Thyroid gland (tissue), 4 donors: ENCODE measurements around the gene TEX38. TPM values are rescaled to one million over a fixed set of nuclear protein-coding genes. Genes with fewer than 3 reads are reported as not detected.
"Not testable (repeated sequence)": the region's sequence is repeated elsewhere in the genome, so short reads cannot be mapped to it uniquely, and the experiment has no call there.

Experiments
- DNase-seq, 2 donors: peaks; one replicate each; pipeline ENCODE4 v3.0.0-alpha.2; 2019
- H3K27ac ChIP-seq, 3 donors: fragments of 200-600 bp; sonication (generic); 1 replicate in 2 of 3; 2 replicates in 1 of 3; pipeline ENCODE4 v1.5.1; 2016 to 2019; ENCODE audit warnings: mild to moderate bottlenecking in 1 of 3, moderate library complexity in 1 of 3
- H3K27me3 ChIP-seq: fragments of 200-600 bp; sonication (generic); one replicate; pipeline ENCODE4 v1.5.1; 2019
- H3K36me3 ChIP-seq, 2 donors: fragments of 200-600 bp; sonication (generic); one replicate each; pipeline ENCODE4 v1.5.1; 2016 to 2019
- H3K4me1 ChIP-seq, 2 donors: fragments of 200-600 bp; sonication (generic); one replicate each; pipeline ENCODE4 v1.5.1; 2017 to 2019
- H3K4me3 ChIP-seq, 3 donors: fragments of 200-600 bp; sonication (generic); replicated peaks in 1 of 3; 1 replicate in 2 of 3; 2 replicates in 1 of 3; pipeline ENCODE4 v1.5.1; 2016; ENCODE audit warnings: mild to moderate bottlenecking in 1 of 3
- H3K9me3 ChIP-seq: fragments of 200-600 bp; sonication (generic); one replicate; pipeline ENCODE4 v1.5.1; 2017
- CTCF ChIP-seq, 6 experiments: fragments of 200-600 bp in 3 of 6; fragments of 450-650 bp in 3 of 6; sonication (generic) in 3 of 6; IDR thresholded peaks; one replicate each; pipeline ENCODE4 v1.5.1; 2016 to 2019; ENCODE audit warnings: antibody characterized with exemption in 6 of 6, mild to moderate bottlenecking in 2 of 6, inconsistent platforms in 1 of 6, moderate library complexity in 1 of 6
- POLR2A ChIP-seq, 2 donors: fragments of 450-650 bp; IDR thresholded peaks; one replicate each; pipeline ENCODE4 v1.6.1; 2017; ENCODE audit warnings: antibody characterized with exemption in 2 of 2, mild to moderate bottlenecking in 2 of 2, moderate library complexity in 1 of 2
- WGBS, 2 donors: methylation state at CpG; one replicate each; pipeline ENCODE4 v1.1.5; 2017; 5-methylcytosine and 5-hydroxymethylcytosine counted together
- intact Hi-C: fragments of 100-400 bp; cut with DNase I; formaldehyde crosslinking; loops from one replicate; pipeline ENCODE4 v1.15.1; 2023
- total RNA-seq, 4 donors: library from RNA; depleted of rRNA; stranded (reverse); fragments of >200 nt; gene quantifications; one replicate each; pipeline ENCODE4 v1.2.3, GENCODE V29; 2016

TEX38 gene
- total RNA-seq, 4 donors from 2014 or later: 2.1 TPM; not detected in 3

GRCh38 chr1:46654012-46654411, 17.6 kb upstream of the TEX38 start:
- H3K27me3 ChIP-seq: no peaks in the 10 kb centered on the region
- 90 to 94% methylated on average over 1 of the region's 1 CpG for WGBS, 2 donors
- H3K4me3 ChIP-seq: no peak overlapping the region
- DNase-seq: no peak
- no peaks in the 10 kb centered on the region for H3K9me3 ChIP-seq
- TF ChIP-seq POLR2A (IDR thresholded peaks at IDR 0.05) (no peak), CTCF (IDR thresholded peaks at IDR 0.05) (no peak)
- H3K36me3 ChIP-seq: peaks cover 14 to 29% of the 10 kb centered on the region in 2 donors
- H3K4me1 ChIP-seq: no peaks in the 10 kb centered on the region
- no peak overlapping the region for H3K27ac ChIP-seq
- intact Hi-C loops: no loop called here

GRCh38 chr1:46654698-46655097, 17.0 kb upstream of the TEX38 start:
- H3K27me3 ChIP-seq, DNase-seq, H3K9me3 ChIP-seq, intact Hi-C loops, H3K4me1 ChIP-seq, H3K27ac ChIP-seq, H3K4me3 ChIP-seq: not testable (repeated sequence)
- 94 to 98% methylated on average over 2 of the region's 2 CpGs for WGBS, 2 donors
- peaks cover 10 to 29% of the 10 kb centered on the region in 2 donors for H3K36me3 ChIP-seq

GRCh38 chr1:46655848-46656247, 15.8 kb upstream of the TEX38 start:
- no peak overlapping the region for H3K4me3 ChIP-seq
- no peaks in the 10 kb centered on the region for H3K9me3 ChIP-seq
- H3K27ac ChIP-seq: no peak overlapping the region
- intact Hi-C loops: no loop called here
- H3K36me3 ChIP-seq: peaks cover 7 to 29% of the 10 kb centered on the region in 2 donors
- DNase-seq: no peak
- TF ChIP-seq POLR2A (IDR thresholded peaks at IDR 0.05) (no peak), CTCF (IDR thresholded peaks at IDR 0.05) (no peak)
- no peaks in the 10 kb centered on the region for H3K4me1 ChIP-seq
- no peaks in the 10 kb centered on the region for H3K27me3 ChIP-seq

- no peaks in the 10 kb centered on the region for H3K9me3 ChIP-seq
- H3K4me1 ChIP-seq: no peaks in the 10 kb centered on the region
- no peak for DNase-seq
- WGBS, 2 donors: 64 to 85% methylated on average over 2 of the region's 2 CpGs
- H3K4me3 ChIP-seq: no peak overlapping the region
- no peak overlapping the region for H3K27ac ChIP-seq
- no peaks in the 10 kb centered on the region for H3K27me3 ChIP-seq
- H3K36me3 ChIP-seq: peaks cover 7 to 29% of the 10 kb centered on the region in 2 donors
- intact Hi-C loops: no loop called here
- TF ChIP-seq CTCF (IDR thresholded peaks at IDR 0.05) (no peak), POLR2A (IDR thresholded peaks at IDR 0.05) (no peak)
These were observed 15.0 kb upstream of the TEX38 start for GRCh38 chr1:46656643-46657042.

GRCh38 chr1:46657775-46658174, 13.9 kb upstream of the TEX38 start:
- H3K9me3 ChIP-seq: no peaks in the 10 kb centered on the region
- intact Hi-C loops: no loop called here
- H3K36me3 ChIP-seq: peaks cover 7 to 22% of the 10 kb centered on the region in 2 donors

More at GRCh38 chr1:46657775-46658174, 13.9 kb upstream of the TEX38 start:
- TF ChIP-seq POLR2A (IDR thresholded peaks at IDR 0.05) (no peak), CTCF (IDR thresholded peaks at IDR 0.05) (no peak)
- WGBS, 2 donors: 94 to 100% methylated on average over 1 of the region's 1 CpG
- Histone ChIP-seq H3K4me3 (no peak overlapping the region), H3K4me1 (no peaks in the 10 kb centered on the region), H3K27me3 (no peaks in the 10 kb centered on the region), H3K27ac (no peak overlapping the region)
- no peak for DNase-seq
